ENCODE results near the gene OSBP2.

OSBP2 gene

DNA sequence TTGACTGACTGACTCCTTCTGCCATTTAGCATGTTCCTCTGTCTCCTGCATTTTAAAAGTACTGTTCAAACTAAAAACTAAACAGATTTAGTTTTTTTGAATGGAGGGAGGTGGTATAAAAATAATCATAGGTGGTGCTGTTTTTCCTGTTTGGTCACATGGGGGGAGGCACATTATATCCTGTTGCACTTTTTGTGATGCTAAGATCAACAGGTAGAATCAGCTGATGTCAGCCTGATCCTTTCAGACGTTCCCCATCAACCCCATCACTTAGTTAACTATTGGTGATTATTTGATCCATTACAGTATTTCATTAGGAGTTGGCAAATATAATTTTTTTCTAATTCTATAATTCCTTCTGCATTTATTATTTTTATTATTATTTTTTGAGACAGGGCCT lies 5.1 kb upstream of the OSBP2 start:
- H3K4me3 ChIP-seq (ENCODE audit: control insufficient read depth, low read depth, low read length): no peak overlapping the region
- TF ChIP-seq, protein P1, sequence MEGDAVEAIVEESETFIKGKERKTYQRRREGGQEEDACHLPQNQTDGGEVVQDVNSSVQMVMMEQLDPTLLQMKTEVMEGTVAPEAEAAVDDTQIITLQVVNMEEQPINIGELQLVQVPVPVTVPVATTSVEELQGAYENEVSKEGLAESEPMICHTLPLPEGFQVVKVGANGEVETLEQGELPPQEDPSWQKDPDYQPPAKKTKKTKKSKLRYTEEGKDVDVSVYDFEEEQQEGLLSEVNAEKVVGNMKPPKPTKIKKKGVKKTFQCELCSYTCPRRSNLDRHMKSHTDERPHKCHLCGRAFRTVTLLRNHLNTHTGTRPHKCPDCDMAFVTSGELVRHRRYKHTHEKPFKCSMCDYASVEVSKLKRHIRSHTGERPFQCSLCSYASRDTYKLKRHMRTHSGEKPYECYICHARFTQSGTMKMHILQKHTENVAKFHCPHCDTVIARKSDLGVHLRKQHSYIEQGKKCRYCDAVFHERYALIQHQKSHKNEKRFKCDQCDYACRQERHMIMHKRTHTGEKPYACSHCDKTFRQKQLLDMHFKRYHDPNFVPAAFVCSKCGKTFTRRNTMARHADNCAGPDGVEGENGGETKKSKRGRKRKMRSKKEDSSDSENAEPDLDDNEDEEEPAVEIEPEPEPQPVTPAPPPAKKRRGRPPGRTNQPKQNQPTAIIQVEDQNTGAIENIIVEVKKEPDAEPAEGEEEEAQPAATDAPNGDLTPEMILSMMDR (conservative IDR thresholded peaks at IDR 0.05; ENCODE audit: control insufficient read depth, insufficient read depth, low read depth, low read length): no peak
- no peak for DNase-seq (ENCODE audit: low read depth)

DNA sequence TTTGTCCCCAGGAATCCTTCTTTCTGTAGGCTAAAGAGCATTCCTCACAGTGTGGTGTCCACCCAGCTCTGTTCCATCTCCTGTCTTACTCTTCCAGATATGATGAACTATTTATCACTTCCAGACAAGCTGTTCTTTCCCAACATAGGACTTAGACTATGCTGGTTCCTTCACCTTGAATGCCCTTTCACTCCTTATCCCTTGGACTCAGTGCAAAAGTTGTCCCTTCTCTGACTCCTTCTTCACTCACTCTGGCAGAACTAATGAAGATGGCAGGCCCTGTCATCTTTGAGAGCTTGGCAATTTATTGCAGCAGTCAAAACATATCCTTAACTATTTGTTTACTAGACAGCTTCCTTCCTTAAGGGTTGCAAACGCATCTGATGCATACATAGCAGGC lies 3.5 kb upstream of the OSBP2 start:
- DNase-seq (ENCODE audit: low read depth): no peak
- no peak overlapping the region for H3K4me3 ChIP-seq (ENCODE audit: control insufficient read depth, low read depth, low read length)
- TF ChIP-seq, protein P1 (conservative IDR thresholded peaks at IDR 0.05; ENCODE audit: control insufficient read depth, insufficient read depth, low read depth, low read length): no peak

DNA sequence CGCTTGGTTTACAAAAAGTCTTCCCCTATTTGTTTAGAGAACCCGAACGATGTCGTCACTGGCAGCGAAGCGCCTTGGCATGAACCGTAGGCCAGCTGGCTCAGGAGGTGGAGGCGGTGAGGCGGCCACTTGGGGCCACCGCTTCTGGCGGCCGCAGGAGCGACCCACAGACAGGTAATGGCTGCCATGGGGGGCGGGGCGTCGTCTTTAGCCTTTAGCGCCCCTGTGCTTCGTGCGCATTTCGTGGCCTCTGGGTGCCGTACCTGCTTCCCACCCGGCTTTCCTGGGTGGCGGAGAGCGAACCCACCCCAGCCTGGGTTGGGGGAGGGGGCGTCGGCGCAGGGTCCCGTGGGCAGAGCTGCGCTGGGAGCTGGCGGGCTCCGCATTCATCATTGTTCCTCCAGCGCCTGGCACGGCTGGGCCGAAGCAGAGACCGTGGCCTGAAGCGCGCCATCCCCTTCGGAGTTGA lies 469 bp upstream of the OSBP2 start:
- peak overlapping the region; percentile 57 for H3K4me3 ChIP-seq (ENCODE audit: control insufficient read depth, low read depth, low read length)
- TF ChIP-seq, protein P1 (conservative IDR thresholded peaks at IDR 0.05; ENCODE audit: control insufficient read depth, insufficient read depth, low read depth, low read length): no peak
- DNase-seq (ENCODE audit: low read depth): peak; percentile 28

DNA sequence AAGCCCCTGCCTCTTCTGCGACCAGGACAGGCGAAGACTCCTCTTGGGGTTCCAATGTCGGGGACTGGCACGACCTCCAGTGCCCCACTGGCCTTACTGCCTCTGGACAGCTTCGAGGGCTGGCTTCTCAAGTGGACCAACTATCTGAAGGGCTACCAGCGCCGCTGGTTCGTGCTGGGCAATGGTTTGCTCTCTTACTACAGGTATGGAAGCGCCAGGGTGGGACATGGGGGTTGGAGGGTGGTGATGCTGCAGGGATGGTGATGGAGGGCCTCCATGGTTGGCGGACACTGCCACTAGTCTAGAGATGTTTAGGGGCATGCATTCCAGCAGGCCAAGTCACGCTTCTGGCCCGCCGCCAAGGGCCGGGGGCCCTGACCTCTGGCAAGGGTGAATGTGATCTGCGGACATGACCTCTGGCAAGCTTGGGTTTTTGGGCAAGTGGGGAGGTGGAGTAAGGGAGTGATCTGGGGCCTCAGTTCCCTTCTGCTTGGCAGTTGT lies 727 bp downstream of the OSBP2 start:
- no peak for DNase-seq (ENCODE audit: low read depth)
- peak overlapping the region; percentile 48 for H3K4me3 ChIP-seq (ENCODE audit: control insufficient read depth, low read depth, low read length)

DNA sequence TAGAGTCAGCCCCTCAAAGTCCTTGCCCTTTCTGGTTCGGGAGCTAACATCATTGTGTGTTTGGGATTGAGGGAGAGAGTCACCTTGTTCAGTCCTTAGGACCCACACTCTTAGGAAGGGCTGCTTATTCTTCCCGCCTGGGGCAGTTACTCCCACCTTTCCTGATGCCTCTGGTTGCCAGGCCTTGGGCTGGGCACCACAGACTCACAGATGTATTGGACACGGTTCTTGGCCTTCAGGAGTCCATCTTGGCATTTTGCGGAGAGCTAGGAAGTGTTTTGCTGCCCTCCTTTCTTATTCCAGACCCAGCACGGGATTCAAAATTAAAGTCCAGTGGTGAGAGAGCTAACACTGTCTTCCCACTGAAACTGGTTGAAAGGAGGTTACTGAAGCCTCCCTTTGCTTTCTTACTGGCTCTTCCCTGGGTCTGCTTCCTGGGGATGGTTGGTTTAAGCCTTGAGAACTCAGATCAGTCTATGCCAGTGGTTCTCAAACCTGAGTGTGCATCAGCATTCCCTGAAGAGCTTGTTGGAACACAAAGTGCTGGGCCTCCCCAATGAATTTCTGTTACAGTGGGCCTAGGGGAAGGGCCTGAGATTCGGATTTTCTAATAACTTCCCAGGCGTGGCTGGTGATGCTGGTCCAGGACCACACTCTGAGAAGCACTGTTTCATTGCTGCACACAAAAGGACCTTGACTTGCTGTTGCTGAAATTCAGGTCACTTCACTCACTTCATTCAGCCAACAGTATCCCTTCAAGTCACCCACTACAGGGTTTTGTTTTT lies 1.4 kb downstream of the OSBP2 start:
- H3K4me3 ChIP-seq (ENCODE audit: control insufficient read depth, low read depth, low read length): no peak overlapping the region
- TF ChIP-seq, protein P1 (conservative IDR thresholded peaks at IDR 0.05; ENCODE audit: control insufficient read depth, insufficient read depth, low read depth, low read length): no peak
- DNase-seq (ENCODE audit: low read depth): no peak

More for the DNA sequence above, 727 bp downstream of the OSBP2 start:
- TF ChIP-seq, protein P1 (conservative IDR thresholded peaks at IDR 0.05; ENCODE audit: control insufficient read depth, insufficient read depth, low read depth, low read length): no peak

DNA sequence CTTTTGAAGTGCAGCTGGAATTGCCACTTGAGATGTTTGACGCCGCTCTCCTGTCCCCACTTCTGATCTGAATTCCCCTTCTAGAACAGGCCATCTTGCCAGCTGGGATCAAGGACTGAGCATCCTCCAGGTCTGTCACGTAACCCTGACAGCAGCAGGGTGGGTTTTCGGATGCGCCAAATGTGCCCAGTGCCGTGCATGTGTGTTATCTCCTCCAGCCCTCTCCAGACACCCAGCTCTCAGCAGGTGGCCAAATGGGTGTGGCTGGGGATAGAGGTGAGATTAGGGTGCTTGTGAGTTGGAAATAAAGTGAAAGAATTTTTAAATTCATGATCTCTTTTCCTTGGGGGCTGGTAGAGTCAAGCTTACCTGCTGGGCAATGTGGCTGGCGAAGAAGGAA lies 3.3 kb downstream of the OSBP2 start:
- no peak for DNase-seq (ENCODE audit: low read depth)
- H3K4me3 ChIP-seq (ENCODE audit: control insufficient read depth, low read depth, low read length): no peak overlapping the region
- TF ChIP-seq, protein P1 (conservative IDR thresholded peaks at IDR 0.05; ENCODE audit: control insufficient read depth, insufficient read depth, low read depth, low read length): no peak

Measured in fibroblast of mammary gland (primary cell).